Natural killer cell (primary cell): ENCODE measurements around the gene CUL7. TPM values are rescaled to one million over a fixed set of nuclear protein-coding genes. Genes with fewer than 3 reads are reported as not detected.
A peak's percentile ranks its signal among the peaks of the same experiment; 100 is the strongest.

Experiments used
- ATAC-seq, 3 donors: fragments of 150-1000 bp in 2 of 3; fragments of 200-7000 bp in 1 of 3; cut with Tn5 transposase; 1 replicate in 1 of 3; 2 replicates in 2 of 3; pipeline ENCODE4 v1.10.0; 2021; ENCODE audit warnings: mild to moderate bottlenecking in 2 of 3, moderate library complexity in 2 of 3
- DNase-seq, 2 donors: peaks; one replicate each; pipeline versions ENCODE4 v3.0.0 to v3.0.0-alpha.2; 2013 to 2021; ENCODE audit warnings: mixed read lengths in 1 of 2
- H3K27ac ChIP-seq: one replicate; pipeline ENCODE4 v1.5.1; 2013; ENCODE audit warnings: mild to moderate bottlenecking, low read length
- H3K27me3 ChIP-seq: one replicate; pipeline ENCODE4 v1.6.1; 2013; ENCODE audit warnings: low read length; ENCODE audit not compliant: control insufficient read depth, insufficient read depth
- H3K36me3 ChIP-seq: one replicate; pipeline ENCODE4 v1.6.1; 2013; ENCODE audit warnings: low read length; ENCODE audit not compliant: control insufficient read depth, insufficient read depth
- H3K4me1 ChIP-seq: one replicate; pipeline ENCODE4 v1.6.1; 2013; ENCODE audit warnings: low read length; ENCODE audit not compliant: control insufficient read depth, insufficient read depth
- H3K4me3 ChIP-seq: one replicate; pipeline ENCODE4 v1.5.1; 2013; ENCODE audit warnings: low read length
- H3K9me3 ChIP-seq: one replicate; pipeline ENCODE4 v1.6.1; 2013; ENCODE audit warnings: low read length; ENCODE audit not compliant: control insufficient read depth, insufficient read depth
- H3K27ac Mint-ChIP-seq, 2 donors: one replicate each; pipeline ENCODE4 v1.8.0; 2022; ENCODE audit warnings: mild to moderate bottlenecking in 2 of 2, mixed read lengths in 2 of 2, moderate library complexity in 1 of 2
- H3K27me3 Mint-ChIP-seq, 2 donors: one replicate each; pipeline ENCODE4 v1.8.0; 2022; ENCODE audit warnings: low read depth in 2 of 2, mixed read lengths in 2 of 2
- H3K36me3 Mint-ChIP-seq: one replicate; pipeline ENCODE4 v1.8.0; 2022; ENCODE audit warnings: mixed read lengths
- H3K4me1 Mint-ChIP-seq, 2 donors: one replicate each; pipeline ENCODE4 v1.8.0; 2022; ENCODE audit warnings: mixed read lengths in 2 of 2
- H3K4me3 Mint-ChIP-seq: one replicate; pipeline ENCODE4 v1.8.0; 2022; ENCODE audit warnings: mild to moderate bottlenecking, moderate library complexity, mixed read lengths
- H3K9me3 Mint-ChIP-seq, 2 donors: one replicate each; pipeline ENCODE4 v1.8.0; 2022; ENCODE audit warnings: mixed read lengths in 2 of 2
- CTCF ChIP-seq: fragments of 200-600 bp; IDR thresholded peaks from one replicate; pipeline ENCODE4 v1.8.0; 2022; ENCODE audit warnings: antibody characterized with exemption
- WGBS: methylation state at CpG from one replicate; pipeline ENCODE4 v1.1.7; 2013; ENCODE audit warnings: missing lambda C conversion rate; ENCODE audit not compliant: insufficient coverage; 5-methylcytosine and 5-hydroxymethylcytosine counted together
- intact Hi-C: fragments of 100-400 bp; cut with micrococcal nuclease; formaldehyde crosslinking; loops from one replicate; pipeline ENCODE4 v1.14.2; 2022
- total RNA-seq, 4 donors: library from RNA; stranded (reverse); fragments of 120-200 nt in 1 of 4; gene quantifications; one replicate each; pipeline versions ENCODE4 v1.2.3 to v1.2.4, GENCODE V29; 2013 to 2022

The CUL7 gene
- total RNA-seq, 3 donors from 2014 or later (not counting 1 experiment from before 2014, with no cell fraction given) = 9.6 to 10.1 (median 9.9) TPM

- no peak overlapping the region for H3K4me3 ChIP-seq
- no peaks in the 10 kb centered on the region for H3K9me3 Mint-ChIP-seq
- H3K4me3 Mint-ChIP-seq = no peak overlapping the region
- H3K4me1 ChIP-seq = peaks cover 20% of the 10 kb centered on the region
- WGBS = 100% methylated on average over 1 of the region's 2 CpGs
- ATAC-seq = no peak
- peaks cover 0 to 9% of the 10 kb centered on the region in 2 donors for H3K27me3 Mint-ChIP-seq
- H3K36me3 Mint-ChIP-seq = no peaks in the 10 kb centered on the region
- H3K27me3 ChIP-seq = peaks cover 10% of the 10 kb centered on the region
- H3K36me3 ChIP-seq = no peaks in the 10 kb centered on the region
- no peaks in the 10 kb centered on the region for H3K9me3 ChIP-seq
- no peak for TF ChIP-seq CTCF
- no peak overlapping the region for H3K27ac ChIP-seq
- DNase-seq = no peak
- no peak overlapping the region for H3K27ac Mint-ChIP-seq
- no peaks in the 10 kb centered on the region for H3K4me1 Mint-ChIP-seq
- intact Hi-C loops = no loop called here
Measured at GRCh38 chr6:43078691-43079090, 25.0 kb upstream of the CUL7 start.

DNA sequence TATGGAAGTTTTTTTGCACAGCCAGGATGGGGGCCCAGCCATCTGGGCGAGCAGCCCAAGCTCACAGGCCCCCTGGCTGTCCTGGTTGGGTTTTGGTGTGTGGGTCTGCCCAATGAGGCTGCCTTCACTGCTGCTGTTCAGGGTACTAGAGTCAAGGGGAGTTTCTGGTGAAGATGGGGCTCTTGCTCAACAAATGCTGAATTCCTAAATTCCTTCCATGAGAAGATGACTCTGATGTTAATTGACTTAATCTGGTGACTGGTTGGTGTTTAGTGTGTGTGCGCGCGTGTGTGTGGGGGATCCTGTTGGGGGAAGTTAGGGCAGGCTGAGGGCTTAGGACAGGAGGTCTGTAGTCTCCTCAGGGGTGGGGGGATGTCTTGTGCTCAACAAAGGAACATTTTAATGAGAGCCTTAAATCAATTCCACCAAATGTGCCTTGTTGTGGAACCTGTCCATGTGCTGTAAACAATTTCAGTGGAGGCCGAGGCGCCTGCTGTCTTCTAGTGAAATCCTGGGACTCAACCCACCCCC, 24.4 kb upstream of the CUL7 start:
- WGBS = 94% methylated on average over 6 of the region's 6 CpGs
- ATAC-seq (no peak), DNase-seq (no peak)
- Histone ChIP-seq H3K4me3 (no peak overlapping the region), H3K27ac (no peak overlapping the region), H3K36me3 (peaks cover 1% of the 10 kb centered on the region), H3K4me1 (peaks cover 20% of the 10 kb centered on the region), H3K27me3 (peaks cover 10% of the 10 kb centered on the region), H3K9me3 (no peaks in the 10 kb centered on the region)
- no peak for TF ChIP-seq CTCF
- H3K27ac Mint-ChIP-seq = no peak overlapping the region
- no peaks in the 10 kb centered on the region for H3K9me3 Mint-ChIP-seq
- H3K4me1 Mint-ChIP-seq = no peaks in the 10 kb centered on the region
- intact Hi-C loops = no loop called here
- H3K36me3 Mint-ChIP-seq = peaks cover 1% of the 10 kb centered on the region
- H3K27me3 Mint-ChIP-seq = peaks cover 0 to 9% of the 10 kb centered on the region in 2 donors
- H3K4me3 Mint-ChIP-seq = peak overlapping the region; percentile 38

GRCh38 chr6:43077333-43077809, 23.7 kb upstream of the CUL7 start:
- H3K4me3 ChIP-seq = peak overlapping the region; percentile 40
- WGBS = 51% methylated on average over 8 of the region's 8 CpGs
- no peak for TF ChIP-seq CTCF

More at GRCh38 chr6:43077333-43077809, 23.7 kb upstream of the CUL7 start:
- peaks cover 10% of the 10 kb centered on the region for H3K27me3 ChIP-seq
- H3K9me3 ChIP-seq = no peaks in the 10 kb centered on the region
- peaks cover 20% of the 10 kb centered on the region for H3K4me1 ChIP-seq
- H3K4me3 Mint-ChIP-seq = peak overlapping the region; percentile 80
- no peaks in the 10 kb centered on the region for H3K9me3 Mint-ChIP-seq
- peaks cover 6% of the 10 kb centered on the region for H3K36me3 ChIP-seq
- H3K27me3 Mint-ChIP-seq = peaks cover 0 to 9% of the 10 kb centered on the region in 2 donors
- intact Hi-C loops = no loop called here
- H3K27ac ChIP-seq = no peak overlapping the region
- H3K36me3 Mint-ChIP-seq = peaks cover 8% of the 10 kb centered on the region
- H3K27ac Mint-ChIP-seq = no peak overlapping the region
- no peaks in the 10 kb centered on the region for H3K4me1 Mint-ChIP-seq
- peak in 2 of 3 donors; percentile 32 to 52 for ATAC-seq
- no peak for DNase-seq
